GM19025 (cell line): ENCODE results near the gene NAP1L3.

Experiments used
- ATAC-seq: cut with Tn5 transposase; IDR thresholded peaks from one replicate; pipeline ENCODE4 v1.9.1; 2021; ENCODE audit warnings: mild to moderate bottlenecking, low read depth, moderate library complexity; ENCODE audit not compliant: unreplicated experiment

Gene NAP1L3

GRCh38 chrX:93673056-93673868, at the start of gene NAP1L3:
Gene NAP1L3 (minus strand): TSS chrX:93673578. CDS start chrX:93673304, 274 bp downstream.
- peak; percentile 62 for ATAC-seq

GRCh38 chrX:93711076-93711475, 37.7 kb upstream of the NAP1L3 start:
- no peak for ATAC-seq

- no peak for ATAC-seq
Measured at GRCh38 chrX:93703701-93704100, 30.3 kb upstream of the NAP1L3 start.

GRCh38 chrX:93695981-93696380, 22.6 kb upstream of the NAP1L3 start:
- no peak for ATAC-seq

- ATAC-seq, result no peak
Measured at GRCh38 chrX:93673869-93674271, 492 bp upstream of the NAP1L3 start, which contains the start of gene FAM133A. Gene FAM133A (plus strand): TSS chrX:93674206. CDS start chrX:93709420, 35,214 bp downstream.

- no peak for ATAC-seq
Measured at GRCh38 chrX:93660575-93660974, 12.8 kb downstream of the NAP1L3 start.

GRCh38 chrX:93649381-93649780, 24.0 kb downstream of the NAP1L3 start:
- ATAC-seq, result no peak

- ATAC-seq, result no peak
Measured at GRCh38 chrX:93637591-93637990, 35.8 kb downstream of the NAP1L3 start.
